HEK293 (cell line): ENCODE measurements around the gene RMND1.

Experiments used
- MYNN ChIP-seq: fragments of 450-650 bp; formaldehyde crosslinking; IDR thresholded peaks from 2 replicates; pipeline ENCODE4 v1.5.1; 2016; ENCODE audit warnings: missing biosample characterization, missing genetic modification characterization, borderline replicate concordance
- TCF7L2 ChIP-seq: IDR thresholded peaks from 2 replicates; pipeline ENCODE4 v1.6.1; 2011; ENCODE audit warnings: low read depth, mild to moderate bottlenecking, inconsistent platforms, low read length, moderate library complexity, borderline replicate concordance
- ZNF274 ChIP-seq, 2 experiments: fragments of 200-500 bp in 1 of 2; fragments of 450-650 bp in 1 of 2; sonication (Bioruptor generic) in 1 of 2; formaldehyde crosslinking in 1 of 2; IDR thresholded peaks; 2 replicates each; pipeline versions ENCODE4 v1.5.1 to v1.6.1; 2014 to 2016; ENCODE audit warnings: borderline replicate concordance in 1 of 2, inconsistent platforms in 1 of 2, low read length in 1 of 2, missing biosample characterization in 1 of 2, missing genetic modification characterization in 1 of 2
- ZNF37A ChIP-seq: fragments of 450-650 bp; IDR thresholded peaks from 2 replicates; pipeline ENCODE4 v1.5.1; 2018; ENCODE audit warnings: missing biosample characterization, missing genetic modification characterization
- ZNF549 ChIP-seq: fragments of 450-650 bp; IDR thresholded peaks from 2 replicates; pipeline ENCODE4 v1.5.1; 2018; ENCODE audit warnings: missing biosample characterization, missing genetic modification characterization, mild to moderate bottlenecking, inconsistent platforms, moderate library complexity
- TF ChIP-seq, protein P1 (sequence below): fragments of 450-650 bp; formaldehyde crosslinking; IDR thresholded peaks from 2 replicates; pipeline ENCODE4 v1.5.1; 2016; ENCODE audit warnings: missing biosample characterization, missing genetic modification characterization
- TF ChIP-seq, protein P2 (sequence below): sonication (generic); formaldehyde crosslinking; IDR thresholded peaks from 2 replicates; pipeline ENCODE4 v1.8.1; 2022; ENCODE audit warnings: mild to moderate bottlenecking, moderate library complexity, missing genetic modification reagents
- TF ChIP-seq, protein P3 (sequence below): fragments of 450-650 bp; formaldehyde crosslinking; IDR thresholded peaks from 2 replicates; pipeline ENCODE4 v1.5.1; 2016; ENCODE audit warnings: missing biosample characterization, missing genetic modification characterization, low read depth
- TF ChIP-seq, protein P4 (sequence below): fragments of 450-650 bp; formaldehyde crosslinking; IDR thresholded peaks from 2 replicates; pipeline ENCODE4 v1.5.1; 2016; ENCODE audit warnings: missing biosample characterization, missing genetic modification characterization
- TF ChIP-seq, protein P5 (sequence below): fragments of 450-650 bp; formaldehyde crosslinking; IDR thresholded peaks from 2 replicates; pipeline ENCODE4 v1.5.1; 2016; ENCODE audit warnings: missing biosample characterization, missing genetic modification characterization

DNA sequence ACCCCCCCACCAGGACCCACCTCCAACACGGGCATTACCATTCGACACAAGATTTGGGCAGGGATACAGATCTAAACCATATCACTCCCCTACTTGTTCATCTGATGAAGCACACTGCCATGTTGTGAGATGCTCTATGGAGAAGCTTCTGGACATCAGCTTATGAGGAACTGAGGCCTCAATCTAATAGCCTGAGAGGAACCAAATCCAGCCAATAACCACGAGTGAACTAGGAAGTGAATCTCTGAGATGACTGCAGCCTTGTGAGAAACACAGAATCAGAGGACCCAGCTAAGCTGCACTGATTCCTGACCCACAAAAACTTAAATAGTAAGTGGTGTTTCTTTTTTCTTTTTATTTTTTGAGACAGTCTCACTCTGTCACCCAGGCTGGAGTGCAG lies 39.0 kb downstream of the RMND1 start:
- TF ChIP-seq, protein P1, sequence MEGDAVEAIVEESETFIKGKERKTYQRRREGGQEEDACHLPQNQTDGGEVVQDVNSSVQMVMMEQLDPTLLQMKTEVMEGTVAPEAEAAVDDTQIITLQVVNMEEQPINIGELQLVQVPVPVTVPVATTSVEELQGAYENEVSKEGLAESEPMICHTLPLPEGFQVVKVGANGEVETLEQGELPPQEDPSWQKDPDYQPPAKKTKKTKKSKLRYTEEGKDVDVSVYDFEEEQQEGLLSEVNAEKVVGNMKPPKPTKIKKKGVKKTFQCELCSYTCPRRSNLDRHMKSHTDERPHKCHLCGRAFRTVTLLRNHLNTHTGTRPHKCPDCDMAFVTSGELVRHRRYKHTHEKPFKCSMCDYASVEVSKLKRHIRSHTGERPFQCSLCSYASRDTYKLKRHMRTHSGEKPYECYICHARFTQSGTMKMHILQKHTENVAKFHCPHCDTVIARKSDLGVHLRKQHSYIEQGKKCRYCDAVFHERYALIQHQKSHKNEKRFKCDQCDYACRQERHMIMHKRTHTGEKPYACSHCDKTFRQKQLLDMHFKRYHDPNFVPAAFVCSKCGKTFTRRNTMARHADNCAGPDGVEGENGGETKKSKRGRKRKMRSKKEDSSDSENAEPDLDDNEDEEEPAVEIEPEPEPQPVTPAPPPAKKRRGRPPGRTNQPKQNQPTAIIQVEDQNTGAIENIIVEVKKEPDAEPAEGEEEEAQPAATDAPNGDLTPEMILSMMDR (tag by site-specific recombination): no peak
- TF ChIP-seq, protein P2, sequence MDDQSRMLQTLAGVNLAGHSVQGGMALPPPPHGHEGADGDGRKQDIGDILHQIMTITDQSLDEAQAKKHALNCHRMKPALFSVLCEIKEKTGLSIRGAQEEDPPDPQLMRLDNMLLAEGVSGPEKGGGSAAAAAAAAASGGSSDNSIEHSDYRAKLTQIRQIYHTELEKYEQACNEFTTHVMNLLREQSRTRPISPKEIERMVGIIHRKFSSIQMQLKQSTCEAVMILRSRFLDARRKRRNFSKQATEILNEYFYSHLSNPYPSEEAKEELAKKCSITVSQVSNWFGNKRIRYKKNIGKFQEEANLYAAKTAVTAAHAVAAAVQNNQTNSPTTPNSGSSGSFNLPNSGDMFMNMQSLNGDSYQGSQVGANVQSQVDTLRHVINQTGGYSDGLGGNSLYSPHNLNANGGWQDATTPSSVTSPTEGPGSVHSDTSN (CRISPR knock-in tag): no peak
- TF ChIP-seq, protein P3, sequence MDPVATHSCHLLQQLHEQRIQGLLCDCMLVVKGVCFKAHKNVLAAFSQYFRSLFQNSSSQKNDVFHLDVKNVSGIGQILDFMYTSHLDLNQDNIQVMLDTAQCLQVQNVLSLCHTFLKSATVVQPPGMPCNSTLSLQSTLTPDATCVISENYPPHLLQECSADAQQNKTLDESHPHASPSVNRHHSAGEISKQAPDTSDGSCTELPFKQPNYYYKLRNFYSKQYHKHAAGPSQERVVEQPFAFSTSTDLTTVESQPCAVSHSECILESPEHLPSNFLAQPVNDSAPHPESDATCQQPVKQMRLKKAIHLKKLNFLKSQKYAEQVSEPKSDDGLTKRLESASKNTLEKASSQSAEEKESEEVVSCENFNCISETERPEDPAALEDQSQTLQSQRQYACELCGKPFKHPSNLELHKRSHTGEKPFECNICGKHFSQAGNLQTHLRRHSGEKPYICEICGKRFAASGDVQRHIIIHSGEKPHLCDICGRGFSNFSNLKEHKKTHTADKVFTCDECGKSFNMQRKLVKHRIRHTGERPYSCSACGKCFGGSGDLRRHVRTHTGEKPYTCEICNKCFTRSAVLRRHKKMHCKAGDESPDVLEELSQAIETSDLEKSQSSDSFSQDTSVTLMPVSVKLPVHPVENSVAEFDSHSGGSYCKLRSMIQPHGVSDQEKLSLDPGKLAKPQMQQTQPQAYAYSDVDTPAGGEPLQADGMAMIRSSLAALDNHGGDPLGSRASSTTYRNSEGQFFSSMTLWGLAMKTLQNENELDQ (tag by site-specific recombination): no peak
- TF ChIP-seq ZNF274 (IDR thresholded peaks at IDR 0.05; ENCODE audit: low read length) (no peak), ZNF274 (tag by site-specific recombination; IDR thresholded peaks at IDR 0.05; ENCODE audit: borderline replicate concordance) (no peak), MYNN (tag by site-specific recombination) (no peak), ZNF37A (tag by site-specific recombination) (no peak), TCF7L2 (no peak), ZNF549 (tag by site-specific recombination) (no peak)
- TF ChIP-seq, protein P4, sequence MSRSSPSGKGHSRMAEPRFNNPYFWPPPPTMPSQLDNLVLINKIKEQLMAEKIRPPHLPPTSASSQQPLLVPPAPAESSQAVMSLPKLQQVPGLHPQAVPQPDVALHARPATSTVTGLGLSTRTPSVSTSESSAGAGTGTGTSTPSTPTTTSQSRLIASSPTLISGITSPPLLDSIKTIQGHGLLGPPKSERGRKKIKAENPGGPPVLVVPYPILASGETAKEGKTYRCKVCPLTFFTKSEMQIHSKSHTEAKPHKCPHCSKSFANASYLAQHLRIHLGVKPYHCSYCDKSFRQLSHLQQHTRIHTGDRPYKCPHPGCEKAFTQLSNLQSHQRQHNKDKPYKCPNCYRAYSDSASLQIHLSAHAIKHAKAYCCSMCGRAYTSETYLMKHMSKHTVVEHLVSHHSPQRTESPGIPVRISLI (tag by site-specific recombination): no peak
- TF ChIP-seq, protein P5, sequence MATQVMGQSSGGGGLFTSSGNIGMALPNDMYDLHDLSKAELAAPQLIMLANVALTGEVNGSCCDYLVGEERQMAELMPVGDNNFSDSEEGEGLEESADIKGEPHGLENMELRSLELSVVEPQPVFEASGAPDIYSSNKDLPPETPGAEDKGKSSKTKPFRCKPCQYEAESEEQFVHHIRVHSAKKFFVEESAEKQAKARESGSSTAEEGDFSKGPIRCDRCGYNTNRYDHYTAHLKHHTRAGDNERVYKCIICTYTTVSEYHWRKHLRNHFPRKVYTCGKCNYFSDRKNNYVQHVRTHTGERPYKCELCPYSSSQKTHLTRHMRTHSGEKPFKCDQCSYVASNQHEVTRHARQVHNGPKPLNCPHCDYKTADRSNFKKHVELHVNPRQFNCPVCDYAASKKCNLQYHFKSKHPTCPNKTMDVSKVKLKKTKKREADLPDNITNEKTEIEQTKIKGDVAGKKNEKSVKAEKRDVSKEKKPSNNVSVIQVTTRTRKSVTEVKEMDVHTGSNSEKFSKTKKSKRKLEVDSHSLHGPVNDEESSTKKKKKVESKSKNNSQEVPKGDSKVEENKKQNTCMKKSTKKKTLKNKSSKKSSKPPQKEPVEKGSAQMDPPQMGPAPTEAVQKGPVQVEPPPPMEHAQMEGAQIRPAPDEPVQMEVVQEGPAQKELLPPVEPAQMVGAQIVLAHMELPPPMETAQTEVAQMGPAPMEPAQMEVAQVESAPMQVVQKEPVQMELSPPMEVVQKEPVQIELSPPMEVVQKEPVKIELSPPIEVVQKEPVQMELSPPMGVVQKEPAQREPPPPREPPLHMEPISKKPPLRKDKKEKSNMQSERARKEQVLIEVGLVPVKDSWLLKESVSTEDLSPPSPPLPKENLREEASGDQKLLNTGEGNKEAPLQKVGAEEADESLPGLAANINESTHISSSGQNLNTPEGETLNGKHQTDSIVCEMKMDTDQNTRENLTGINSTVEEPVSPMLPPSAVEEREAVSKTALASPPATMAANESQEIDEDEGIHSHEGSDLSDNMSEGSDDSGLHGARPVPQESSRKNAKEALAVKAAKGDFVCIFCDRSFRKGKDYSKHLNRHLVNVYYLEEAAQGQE: no peak
